WTC11 (cell line): Measurements from ENCODE around the gene SSTR5. TPM values are rescaled to one million over a fixed set of nuclear protein-coding genes. Genes with fewer than 3 reads are reported as not detected.

Experiments used
- ATAC-seq: fragments of 200-7000 bp; cut with Tn5 transposase; 2 replicates; pipeline ENCODE4 v1.10.0; 2021; ENCODE audit warnings: mild to moderate bottlenecking, moderate library complexity
- CTCF ChIA-PET: fragments of 300-600 bp; sonication (Branson Sonifier 250); formaldehyde crosslinking; loops from one replicate; lab custom pipeline; 2021; ENCODE audit warnings: antibody characterized with exemption; lab: Charles Lee
- POLR2A ChIA-PET: fragments of 350-600 bp; sonication (Branson Sonifier 250); formaldehyde crosslinking; loops from one replicate; lab custom pipeline; 2021; ENCODE audit warnings: antibody characterized with exemption; lab: Charles Lee
- DNase-seq: peaks from one replicate; pipeline ENCODE4 v3.0.0; 2021; ENCODE audit warnings: low spot score
- H3K27ac Mint-ChIP-seq: 2 replicates; pipeline ENCODE4 v1.8.0; 2021; ENCODE audit warnings: mixed read lengths
- H3K27me3 Mint-ChIP-seq: 2 replicates; pipeline ENCODE4 v1.8.0; 2021; ENCODE audit warnings: low read depth, mild to moderate bottlenecking, moderate library complexity, mixed read lengths
- H3K36me3 Mint-ChIP-seq: 2 replicates; pipeline ENCODE4 v1.8.0; 2021; ENCODE audit warnings: mixed read lengths
- H3K4me1 Mint-ChIP-seq: 2 replicates; pipeline ENCODE4 v1.8.0; 2022; ENCODE audit warnings: mixed read lengths
- H3K4me3 Mint-ChIP-seq: 2 replicates; pipeline ENCODE4 v1.8.0; 2021; ENCODE audit warnings: mild to moderate bottlenecking, moderate library complexity, mixed read lengths
- H3K9me3 Mint-ChIP-seq: 2 replicates; pipeline ENCODE4 v1.8.0; 2021; ENCODE audit warnings: mixed read lengths
- ATF1 ChIP-seq: sonication (generic); formaldehyde crosslinking; IDR thresholded peaks from 2 replicates; pipeline ENCODE4 v1.8.1; 2023; ENCODE audit warnings: mild to moderate bottlenecking, moderate library complexity, missing genetic modification reagents
- CREM ChIP-seq: sonication (generic); formaldehyde crosslinking; IDR thresholded peaks from 2 replicates; pipeline ENCODE4 v1.8.1; 2022; ENCODE audit warnings: mild to moderate bottlenecking, missing genetic modification reagents, moderate library complexity
- IRF2 ChIP-seq: sonication (generic); formaldehyde crosslinking; IDR thresholded peaks from 2 replicates; pipeline ENCODE4 v1.8.0; 2022; ENCODE audit warnings: low read depth, missing genetic modification reagents, borderline replicate concordance
- JUN ChIP-seq: sonication (generic); formaldehyde crosslinking; IDR thresholded peaks from 2 replicates; pipeline ENCODE4 v1.8.0; 2023; ENCODE audit warnings: mild to moderate bottlenecking, missing genetic modification reagents
- NR1H2 ChIP-seq: sonication (generic); formaldehyde crosslinking; IDR thresholded peaks from 2 replicates; pipeline ENCODE4 v1.9.0; 2021; ENCODE audit warnings: mild to moderate bottlenecking, moderate library complexity, missing genetic modification reagents
- NR3C1 ChIP-seq: sonication (generic); formaldehyde crosslinking; conservative IDR thresholded peaks from 2 replicates; pipeline ENCODE4 v1.8.1; 2023; ENCODE audit warnings: low read depth, mild to moderate bottlenecking, missing genetic modification reagents
- ZNF138 ChIP-seq: sonication (generic); formaldehyde crosslinking; conservative IDR thresholded peaks from 2 replicates; pipeline ENCODE4 v1.8.1; 2022; ENCODE audit warnings: mild to moderate bottlenecking, moderate library complexity, missing genetic modification reagents
- ZNF263 ChIP-seq: sonication (generic); formaldehyde crosslinking; IDR thresholded peaks from 2 replicates; pipeline ENCODE4 v1.8.1; 2022; ENCODE audit warnings: low read depth, mild to moderate bottlenecking, moderate library complexity, missing genetic modification reagents
- ZNF671 ChIP-seq: fragments of 250-450 bp; sonication (Bioruptor Pico); IDR thresholded peaks from 2 replicates; pipeline ENCODE4 v1.8.0; 2021; ENCODE audit warnings: mild to moderate bottlenecking
- total RNA-seq: library from RNA; stranded (reverse); gene quantifications from 3 replicates; pipeline ENCODE4 v1.2.3, GENCODE V29; 2021
- TF ChIP-seq, protein P1 (sequence below): sonication (generic); formaldehyde crosslinking; IDR thresholded peaks from 2 replicates; pipeline ENCODE4 v1.8.1; 2023; ENCODE audit warnings: mild to moderate bottlenecking, missing genetic modification reagents, borderline replicate concordance
- TF ChIP-seq, protein P2 (sequence below): sonication (generic); formaldehyde crosslinking; IDR thresholded peaks from 2 replicates; pipeline ENCODE4 v1.8.1; 2022; ENCODE audit warnings: mild to moderate bottlenecking, missing genetic modification reagents, moderate library complexity, borderline replicate concordance
- TF ChIP-seq, protein P3 (sequence below): sonication (generic); formaldehyde crosslinking; IDR thresholded peaks from 2 replicates; pipeline ENCODE4 v1.8.1; 2023; ENCODE audit warnings: mild to moderate bottlenecking, missing genetic modification reagents, moderate library complexity
- TF ChIP-seq, protein P4 (sequence below): fragments of 250-450 bp; sonication (Bioruptor Pico); IDR thresholded peaks from 2 replicates; pipeline ENCODE4 v1.9.0; 2021; ENCODE audit warnings: moderate library complexity, mild to moderate bottlenecking, inconsistent platforms, borderline replicate concordance
- TF ChIP-seq, protein P5 (sequence below): sonication (generic); formaldehyde crosslinking; IDR thresholded peaks from 2 replicates; pipeline ENCODE4 v1.8.1; 2022; ENCODE audit warnings: low read depth, missing genetic modification reagents, borderline replicate concordance
- TF ChIP-seq, protein P6 (sequence below): sonication (generic); formaldehyde crosslinking; IDR thresholded peaks from 2 replicates; pipeline ENCODE4 v1.8.1; 2022; ENCODE audit warnings: mild to moderate bottlenecking, moderate library complexity, missing genetic modification reagents
- TF ChIP-seq, protein P7 (sequence below): sonication (generic); formaldehyde crosslinking; IDR thresholded peaks from 2 replicates; pipeline ENCODE4 v1.8.1; 2023; ENCODE audit warnings: mild to moderate bottlenecking, missing genetic modification reagents, moderate library complexity

Gene SSTR5
- total RNA-seq, 1 experiment from 2014 or later: 0.61 TPM

DNA sequence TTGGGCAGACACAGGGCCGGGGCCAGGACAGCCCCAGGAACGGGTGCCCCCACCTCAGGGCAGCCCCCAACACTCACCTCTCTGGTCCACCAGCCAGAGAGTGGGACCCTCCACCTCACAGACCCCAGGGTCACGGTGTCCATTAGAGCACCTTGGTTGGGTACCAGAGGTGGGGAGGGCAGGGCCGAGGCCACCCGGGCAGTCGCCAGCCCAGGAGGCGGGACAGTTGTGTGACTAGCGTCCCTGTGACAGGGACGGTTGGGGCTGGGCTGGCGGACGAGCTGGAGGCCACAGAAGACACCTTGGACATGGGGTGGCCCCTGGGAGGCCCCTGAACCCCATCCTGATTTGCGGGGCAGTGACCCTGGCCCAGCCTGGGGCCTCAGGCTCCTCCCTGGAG lies 35.2 kb downstream of the SSTR5 start (continued):
- TF ChIP-seq, protein P1, sequence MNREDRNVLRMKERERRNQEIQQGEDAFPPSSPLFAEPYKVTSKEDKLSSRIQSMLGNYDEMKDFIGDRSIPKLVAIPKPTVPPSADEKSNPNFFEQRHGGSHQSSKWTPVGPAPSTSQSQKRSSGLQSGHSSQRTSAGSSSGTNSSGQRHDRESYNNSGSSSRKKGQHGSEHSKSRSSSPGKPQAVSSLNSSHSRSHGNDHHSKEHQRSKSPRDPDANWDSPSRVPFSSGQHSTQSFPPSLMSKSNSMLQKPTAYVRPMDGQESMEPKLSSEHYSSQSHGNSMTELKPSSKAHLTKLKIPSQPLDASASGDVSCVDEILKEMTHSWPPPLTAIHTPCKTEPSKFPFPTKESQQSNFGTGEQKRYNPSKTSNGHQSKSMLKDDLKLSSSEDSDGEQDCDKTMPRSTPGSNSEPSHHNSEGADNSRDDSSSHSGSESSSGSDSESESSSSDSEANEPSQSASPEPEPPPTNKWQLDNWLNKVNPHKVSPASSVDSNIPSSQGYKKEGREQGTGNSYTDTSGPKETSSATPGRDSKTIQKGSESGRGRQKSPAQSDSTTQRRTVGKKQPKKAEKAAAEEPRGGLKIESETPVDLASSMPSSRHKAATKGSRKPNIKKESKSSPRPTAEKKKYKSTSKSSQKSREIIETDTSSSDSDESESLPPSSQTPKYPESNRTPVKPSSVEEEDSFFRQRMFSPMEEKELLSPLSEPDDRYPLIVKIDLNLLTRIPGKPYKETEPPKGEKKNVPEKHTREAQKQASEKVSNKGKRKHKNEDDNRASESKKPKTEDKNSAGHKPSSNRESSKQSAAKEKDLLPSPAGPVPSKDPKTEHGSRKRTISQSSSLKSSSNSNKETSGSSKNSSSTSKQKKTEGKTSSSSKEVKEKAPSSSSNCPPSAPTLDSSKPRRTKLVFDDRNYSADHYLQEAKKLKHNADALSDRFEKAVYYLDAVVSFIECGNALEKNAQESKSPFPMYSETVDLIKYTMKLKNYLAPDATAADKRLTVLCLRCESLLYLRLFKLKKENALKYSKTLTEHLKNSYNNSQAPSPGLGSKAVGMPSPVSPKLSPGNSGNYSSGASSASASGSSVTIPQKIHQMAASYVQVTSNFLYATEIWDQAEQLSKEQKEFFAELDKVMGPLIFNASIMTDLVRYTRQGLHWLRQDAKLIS (CRISPR knock-in tag): no peak
- TF ChIP-seq, protein P2, sequence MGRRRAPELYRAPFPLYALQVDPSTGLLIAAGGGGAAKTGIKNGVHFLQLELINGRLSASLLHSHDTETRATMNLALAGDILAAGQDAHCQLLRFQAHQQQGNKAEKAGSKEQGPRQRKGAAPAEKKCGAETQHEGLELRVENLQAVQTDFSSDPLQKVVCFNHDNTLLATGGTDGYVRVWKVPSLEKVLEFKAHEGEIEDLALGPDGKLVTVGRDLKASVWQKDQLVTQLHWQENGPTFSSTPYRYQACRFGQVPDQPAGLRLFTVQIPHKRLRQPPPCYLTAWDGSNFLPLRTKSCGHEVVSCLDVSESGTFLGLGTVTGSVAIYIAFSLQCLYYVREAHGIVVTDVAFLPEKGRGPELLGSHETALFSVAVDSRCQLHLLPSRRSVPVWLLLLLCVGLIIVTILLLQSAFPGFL: no peak
- TF ChIP-seq, protein P3, sequence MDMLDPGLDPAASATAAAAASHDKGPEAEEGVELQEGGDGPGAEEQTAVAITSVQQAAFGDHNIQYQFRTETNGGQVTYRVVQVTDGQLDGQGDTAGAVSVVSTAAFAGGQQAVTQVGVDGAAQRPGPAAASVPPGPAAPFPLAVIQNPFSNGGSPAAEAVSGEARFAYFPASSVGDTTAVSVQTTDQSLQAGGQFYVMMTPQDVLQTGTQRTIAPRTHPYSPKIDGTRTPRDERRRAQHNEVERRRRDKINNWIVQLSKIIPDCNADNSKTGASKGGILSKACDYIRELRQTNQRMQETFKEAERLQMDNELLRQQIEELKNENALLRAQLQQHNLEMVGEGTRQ (CRISPR knock-in tag): no peak
- TF ChIP-seq JUN (no peak), CREM (CRISPR knock-in tag) (no peak), ZNF263 (CRISPR knock-in tag) (no peak), IRF2 (CRISPR knock-in tag) (no peak)
- TF ChIP-seq, protein P4, sequence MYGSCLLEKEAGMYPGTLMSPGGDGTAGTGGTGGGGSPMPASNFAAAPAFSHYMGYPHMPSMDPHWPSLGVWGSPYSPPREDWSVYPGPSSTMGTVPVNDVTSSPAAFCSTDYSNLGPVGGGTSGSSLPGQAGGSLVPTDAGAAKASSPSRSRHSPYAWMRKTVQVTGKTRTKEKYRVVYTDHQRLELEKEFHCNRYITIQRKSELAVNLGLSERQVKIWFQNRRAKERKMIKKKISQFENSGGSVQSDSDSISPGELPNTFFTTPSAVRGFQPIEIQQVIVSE (CRISPR knock-in tag): no peak

DNA sequence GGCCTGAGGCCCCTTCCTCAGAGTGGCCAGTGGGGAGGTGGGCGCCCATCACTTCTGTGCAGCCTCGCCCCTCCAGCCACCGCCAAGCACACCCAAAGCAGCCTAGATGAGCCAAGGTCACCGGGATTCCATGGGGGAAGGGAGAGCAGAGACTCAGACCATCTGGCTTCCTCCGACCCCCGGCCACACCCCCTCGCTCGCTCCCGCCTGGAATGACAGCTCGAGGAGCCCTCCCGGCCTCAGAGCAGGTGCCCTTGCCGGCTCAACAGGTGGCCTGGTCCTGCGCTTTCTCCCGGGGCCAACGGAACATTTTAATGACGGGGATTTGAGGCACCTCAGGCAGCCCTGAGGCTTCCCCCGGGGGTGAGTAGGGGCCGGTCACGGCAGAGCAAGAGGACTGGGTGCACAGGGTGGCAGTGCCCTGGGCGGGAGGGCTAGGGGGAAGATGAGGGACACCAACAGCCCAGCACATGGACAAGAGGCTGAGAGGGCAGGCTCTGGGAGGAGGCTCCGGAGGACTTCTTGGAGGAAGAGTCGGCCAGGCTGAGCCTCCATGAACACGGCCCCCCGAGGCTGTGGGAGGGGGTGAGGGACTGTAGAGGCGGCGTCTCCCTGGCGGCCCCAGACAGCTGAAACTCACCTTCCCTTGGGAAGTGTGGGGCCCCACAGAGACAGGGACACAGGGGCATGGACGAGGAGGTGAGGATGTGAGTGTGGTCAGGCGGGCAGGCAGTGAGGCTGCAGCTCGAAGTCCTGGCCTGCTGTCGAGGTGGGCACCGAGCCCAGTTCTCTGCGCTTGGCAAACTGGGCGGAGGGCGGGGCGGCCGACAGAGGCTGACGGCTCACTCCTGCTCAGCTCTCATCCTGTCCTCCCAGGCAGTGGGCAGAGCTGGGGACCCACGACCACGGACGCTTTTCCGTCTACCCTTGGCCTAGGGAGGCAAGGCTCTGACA lies 36.0 kb downstream of the SSTR5 start:
- Mint-ChIP-seq H3K9me3 (no peaks in the 10 kb centered on the region), H3K27me3 (peaks cover 18% of the 10 kb centered on the region; the same call in 1 of the 2 replicates), H3K4me1 (no peaks in the 10 kb centered on the region)
- DNase-seq: peak; percentile 54
- TF ChIP-seq IRF2 (CRISPR knock-in tag) (no peak), ATF1 (CRISPR knock-in tag) (no peak), NR3C1 (CRISPR knock-in tag) (no peak), NR1H2 (CRISPR knock-in tag) (no peak), ZNF138 (CRISPR knock-in tag) (no peak), ZNF671 (CRISPR knock-in tag) (no peak)
- TF ChIP-seq, protein P2: no peak
- TF ChIP-seq, protein P4 (CRISPR knock-in tag): no peak
- TF ChIP-seq, protein P5, sequence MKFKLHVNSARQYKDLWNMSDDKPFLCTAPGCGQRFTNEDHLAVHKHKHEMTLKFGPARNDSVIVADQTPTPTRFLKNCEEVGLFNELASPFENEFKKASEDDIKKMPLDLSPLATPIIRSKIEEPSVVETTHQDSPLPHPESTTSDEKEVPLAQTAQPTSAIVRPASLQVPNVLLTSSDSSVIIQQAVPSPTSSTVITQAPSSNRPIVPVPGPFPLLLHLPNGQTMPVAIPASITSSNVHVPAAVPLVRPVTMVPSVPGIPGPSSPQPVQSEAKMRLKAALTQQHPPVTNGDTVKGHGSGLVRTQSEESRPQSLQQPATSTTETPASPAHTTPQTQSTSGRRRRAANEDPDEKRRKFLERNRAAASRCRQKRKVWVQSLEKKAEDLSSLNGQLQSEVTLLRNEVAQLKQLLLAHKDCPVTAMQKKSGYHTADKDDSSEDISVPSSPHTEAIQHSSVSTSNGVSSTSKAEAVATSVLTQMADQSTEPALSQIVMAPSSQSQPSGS (CRISPR knock-in tag): no peak
- TF ChIP-seq, protein P6, sequence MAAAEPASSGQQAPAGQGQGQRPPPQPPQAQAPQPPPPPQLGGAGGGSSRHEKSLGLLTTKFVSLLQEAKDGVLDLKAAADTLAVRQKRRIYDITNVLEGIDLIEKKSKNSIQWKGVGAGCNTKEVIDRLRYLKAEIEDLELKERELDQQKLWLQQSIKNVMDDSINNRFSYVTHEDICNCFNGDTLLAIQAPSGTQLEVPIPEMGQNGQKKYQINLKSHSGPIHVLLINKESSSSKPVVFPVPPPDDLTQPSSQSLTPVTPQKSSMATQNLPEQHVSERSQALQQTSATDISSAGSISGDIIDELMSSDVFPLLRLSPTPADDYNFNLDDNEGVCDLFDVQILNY (CRISPR knock-in tag): no peak
- TF ChIP-seq, protein P7, sequence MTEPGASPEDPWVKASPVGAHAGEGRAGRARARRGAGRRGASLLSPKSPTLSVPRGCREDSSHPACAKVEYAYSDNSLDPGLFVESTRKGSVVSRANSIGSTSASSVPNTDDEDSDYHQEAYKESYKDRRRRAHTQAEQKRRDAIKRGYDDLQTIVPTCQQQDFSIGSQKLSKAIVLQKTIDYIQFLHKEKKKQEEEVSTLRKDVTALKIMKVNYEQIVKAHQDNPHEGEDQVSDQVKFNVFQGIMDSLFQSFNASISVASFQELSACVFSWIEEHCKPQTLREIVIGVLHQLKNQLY (CRISPR knock-in tag): no peak
- TF ChIP-seq, all 79 proteins: peak for 0
- no peak overlapping the region for H3K4me3 Mint-ChIP-seq
- H3K27ac Mint-ChIP-seq: no peak overlapping the region
- ChIA-PET CTCF (interaction anchor here (0.9 to 2.1 kb wide), 2 partner anchors 54 to 85 kb away, joined by 3 to 6 read pairs; no protein-coding TSS in a partner anchor), POLR2A (no interaction called here)
- no peak for ATAC-seq
- H3K36me3 Mint-ChIP-seq: no peaks in the 10 kb centered on the region
